Esophagus muscularis mucosa (tissue), 4 donors: Measurements from ENCODE around the gene TMEM240. TPM values are rescaled to one million over a fixed set of nuclear protein-coding genes. Genes with fewer than 3 reads are reported as not detected.

Experiments used
- DNase-seq: peaks from one replicate; pipeline ENCODE4 v3.0.0-alpha.2; 2017; ENCODE audit errors: extremely low spot score
- H3K27ac ChIP-seq, 4 donors: fragments of 200-600 bp; sonication (generic); replicated peaks in 1 of 4; 1 replicate in 3 of 4; 2 replicates in 1 of 4; pipeline ENCODE4 v1.5.1; 2016 to 2019; ENCODE audit warnings: mild to moderate bottlenecking in 1 of 4
- H3K27me3 ChIP-seq, 4 donors: fragments of 200-600 bp; sonication (generic); one replicate each; pipeline versions ENCODE4 v1.5.1 to v1.6.0; 2016 to 2019
- H3K36me3 ChIP-seq, 4 donors: fragments of 200-600 bp; sonication (generic); one replicate each; pipeline ENCODE4 v1.5.1; 2016 to 2019
- H3K4me1 ChIP-seq, 4 donors: fragments of 200-600 bp; sonication (generic); one replicate each; pipeline ENCODE4 v1.5.1; 2016 to 2019
- H3K4me3 ChIP-seq, 4 donors: fragments of 200-600 bp; sonication (generic); 1 replicate in 2 of 4; 2 replicates in 2 of 4; pipeline ENCODE4 v1.5.1; 2016 to 2019; ENCODE audit warnings: mild to moderate bottlenecking in 4 of 4, moderate library complexity in 1 of 4
- H3K9me3 ChIP-seq, 4 donors: fragments of 200-600 bp; sonication (generic); 1 replicate in 3 of 4; 2 replicates in 1 of 4; pipeline ENCODE4 v1.5.1; 2016 to 2019
- CTCF ChIP-seq, 3 experiments: fragments of 200-600 bp in 2 of 3; fragments of 450-650 bp in 1 of 3; sonication (generic) in 2 of 3; IDR thresholded peaks; one replicate each; pipeline ENCODE4 v1.5.1; 2017 to 2019; ENCODE audit warnings: antibody characterized with exemption in 3 of 3, mild to moderate bottlenecking in 2 of 3, moderate library complexity in 1 of 3
- EP300 ChIP-seq: sonication (generic); formaldehyde crosslinking; IDR thresholded peaks from one replicate; pipeline ENCODE4 v1.6.1; 2017; ENCODE audit warnings: antibody characterized with exemption
- POLR2A ChIP-seq: fragments of 450-650 bp; IDR thresholded peaks from one replicate; pipeline ENCODE4 v1.6.1; 2017; ENCODE audit warnings: antibody characterized with exemption, moderate library complexity, mild to moderate bottlenecking, low read depth
- POLR2AphosphoS5 ChIP-seq, 2 donors: sonication (generic); formaldehyde crosslinking; IDR thresholded peaks; one replicate each; pipeline ENCODE4 v1.6.1; 2017; ENCODE audit warnings: antibody characterized with exemption in 2 of 2
- WGBS: methylation state at CpG from one replicate; pipeline ENCODE4 v1.1.5; 2018; 5-methylcytosine and 5-hydroxymethylcytosine counted together
- intact Hi-C: fragments of 100-400 bp; cut with DNase I; formaldehyde crosslinking; loops from one replicate; pipeline ENCODE4 v1.15.1; 2023
- total RNA-seq, 4 donors: library from RNA; depleted of rRNA; stranded (reverse); fragments of >200 nt; gene quantifications; one replicate each; pipeline versions ENCODE4 v1.1.0 to v1.2.1, GENCODE V29; 2016

The TMEM240 gene
- total RNA-seq, 4 donors from 2014 or later = 8.7 to 22.1 (median 13.9) TPM

GRCh38 chr1:1538989-1539309, 1.5 kb downstream of the TMEM240 start:
- TF ChIP-seq POLR2A (no peak), CTCF (IDR thresholded peaks at IDR 0.05) (no peak), POLR2AphosphoS5 (IDR thresholded peaks at IDR 0.05) (no peak), EP300 (no peak)
- intact Hi-C loops = no loop called here
- whole genome bisulfite sequencing = 73% methylated on average over 18 of the region's 18 CpGs
- H3K9me3 ChIP-seq = no peaks in the 10 kb centered on the region
- H3K27ac ChIP-seq = peak overlapping the region; percentile 77 to 84 (median 81)
- DNase-seq = no peak
- peaks cover 5 to 58% (median 40%) of the 10 kb centered on the region in 4 donors for H3K36me3 ChIP-seq
- peaks cover 23 to 62% (median 47%) of the 10 kb centered on the region in 4 donors for H3K4me1 ChIP-seq
- H3K4me3 ChIP-seq = peak overlapping the region; percentile 74 to 85 (median 82)
- H3K27me3 ChIP-seq = no peaks in the 10 kb centered on the region

- Histone ChIP-seq H3K4me1 (peaks cover 21 to 56% (median 51%) of the 10 kb centered on the region in 4 donors), H3K9me3 (no peaks in the 10 kb centered on the region), H3K4me3 (no peak overlapping the region), H3K27me3 (no peaks in the 10 kb centered on the region), H3K36me3 (peaks cover 5 to 52% (median 36%) of the 10 kb centered on the region in 4 donors), H3K27ac (no peak overlapping the region)
- no peak for DNase-seq
- TF ChIP-seq POLR2AphosphoS5 (IDR thresholded peaks at IDR 0.05) (no peak), CTCF (IDR thresholded peaks at IDR 0.05) (no peak), EP300 (no peak), POLR2A (no peak)
- WGBS = 92% methylated on average over 8 of the region's 23 CpGs
- intact Hi-C loops = no loop called here
Measured at GRCh38 chr1:1538334-1538733, 2.1 kb downstream of the TMEM240 start.

- no peak for DNase-seq
- 92% methylated on average over 25 of the region's 32 CpGs for WGBS
Measured at GRCh38 chr1:1537626-1538250, 2.7 kb downstream of the TMEM240 start.

GRCh38 chr1:1536938-1537546, 3.4 kb downstream of the TMEM240 start:
- 85% methylated on average over 14 of the region's 15 CpGs for WGBS
- Histone ChIP-seq H3K27ac (peak overlapping the region in 3 of 4 donors; percentile 47 to 70 (median 54)), H3K27me3 (no peaks in the 10 kb centered on the region), H3K9me3 (peaks cover 0 to 4% (median 1%) of the 10 kb centered on the region in 4 donors), H3K36me3 (peaks cover 0 to 49% (median 24%) of the 10 kb centered on the region in 4 donors), H3K4me1 (peaks cover 17 to 55% (median 54%) of the 10 kb centered on the region in 4 donors), H3K4me3 (no peak overlapping the region)
- intact Hi-C loops = no loop called here
- DNase-seq = no peak
- TF ChIP-seq EP300 = no peak
- no peak for TF ChIP-seq CTCF (IDR thresholded peaks at IDR 0.05)
- no peak for TF ChIP-seq POLR2A
- TF ChIP-seq POLR2AphosphoS5 (IDR thresholded peaks at IDR 0.05) = no peak

More at GRCh38 chr1:1537626-1538250, 2.7 kb downstream of the TMEM240 start:
- Histone ChIP-seq H3K27ac (no peak overlapping the region), H3K27me3 (no peaks in the 10 kb centered on the region), H3K4me3 (no peak overlapping the region), H3K4me1 (peaks cover 18 to 55% (median 54%) of the 10 kb centered on the region in 4 donors), H3K36me3 (peaks cover 5 to 52% (median 30%) of the 10 kb centered on the region in 4 donors), H3K9me3 (no peaks in the 10 kb centered on the region)
- TF ChIP-seq POLR2AphosphoS5 (IDR thresholded peaks at IDR 0.05) (no peak), CTCF (IDR thresholded peaks at IDR 0.05) (no peak), POLR2A (no peak), EP300 (no peak)
- intact Hi-C loops = no loop called here
